Stimulated activated naive CD8-positive, alpha-beta T cell treated with anti-CD3 and anti-CD28 coated beads, Interleukin-15, Interleukin-2, amounts not matched to agents 100 U/mL and 50 U/mL, for 24 hours (primary cell): Measurements from ENCODE around the gene CAPS.
A peak's percentile ranks its signal among the peaks of the same experiment; 100 is the strongest.

Experiments used
- ATAC-seq: fragments of 150-1000 bp; cut with Tn5 transposase; one replicate; pipeline ENCODE4 v1.10.0; 2021
- DNase-seq: peaks from one replicate; pipeline ENCODE4 v3.0.0; 2021

Gene CAPS

DNA sequence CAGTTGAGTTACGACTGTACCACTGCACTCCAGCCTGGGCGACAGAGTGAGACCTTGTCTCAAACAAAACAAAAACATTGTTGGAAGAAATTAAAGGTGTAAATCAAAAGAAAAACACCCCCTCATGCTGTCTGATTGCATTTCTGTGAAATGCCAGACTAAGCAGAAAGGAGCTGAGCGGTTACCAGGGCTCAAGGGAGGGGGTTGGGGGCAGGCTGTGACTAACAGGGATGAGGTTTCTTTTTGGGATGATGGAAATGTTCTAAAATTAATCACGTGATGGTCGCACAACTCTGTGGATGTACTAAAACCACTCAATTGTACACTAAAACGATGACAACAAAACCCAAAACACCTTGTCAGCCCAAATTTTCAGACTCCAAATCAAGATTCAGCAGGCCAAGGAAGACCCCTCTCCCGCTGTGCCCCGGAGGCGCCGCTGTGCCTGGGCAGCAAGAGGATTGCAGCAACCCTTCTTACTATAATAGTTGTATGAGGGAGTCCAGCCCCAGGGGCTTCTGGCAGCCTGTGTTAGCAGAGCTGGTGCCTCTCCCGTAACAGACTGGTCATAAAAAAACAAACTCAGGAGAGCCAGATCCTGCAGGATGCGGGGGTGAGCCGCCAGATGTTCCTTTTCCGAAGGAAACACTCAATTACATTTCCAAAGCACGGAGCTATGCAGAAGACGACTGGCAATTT lies 20.9 kb downstream of the CAPS start:
- DNase-seq: no peak
- no peak for ATAC-seq

- no peak for DNase-seq
- no peak for ATAC-seq
These were observed 21.6 kb downstream of the CAPS start for GRCh38 chr19:5935473-5936291.

- ATAC-seq: no peak
- DNase-seq: no peak
These were observed 22.2 kb downstream of the CAPS start for GRCh38 chr19:5936292-5936592.

DNA sequence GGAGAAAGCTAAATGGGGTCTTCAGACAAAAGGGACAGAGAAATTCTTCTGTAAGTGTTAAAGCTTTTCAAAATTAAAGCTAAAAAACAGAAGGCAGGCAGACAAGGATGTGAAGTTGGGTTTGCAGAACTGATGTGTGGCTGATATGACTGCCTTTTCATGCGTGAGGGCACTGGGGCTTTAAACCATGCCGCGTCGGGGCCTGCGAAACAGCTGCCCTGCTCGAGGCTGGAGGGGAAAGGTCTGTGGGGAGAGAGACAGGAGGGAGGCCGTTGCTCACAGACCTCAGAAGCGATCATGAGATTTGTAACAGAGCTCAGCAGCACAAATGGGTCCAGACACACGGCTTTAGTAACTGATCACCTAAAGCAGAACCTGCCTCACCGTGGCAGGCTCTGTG lies 23.5 kb downstream of the CAPS start:
- DNase-seq (no peak), ATAC-seq (no peak)

DNA sequence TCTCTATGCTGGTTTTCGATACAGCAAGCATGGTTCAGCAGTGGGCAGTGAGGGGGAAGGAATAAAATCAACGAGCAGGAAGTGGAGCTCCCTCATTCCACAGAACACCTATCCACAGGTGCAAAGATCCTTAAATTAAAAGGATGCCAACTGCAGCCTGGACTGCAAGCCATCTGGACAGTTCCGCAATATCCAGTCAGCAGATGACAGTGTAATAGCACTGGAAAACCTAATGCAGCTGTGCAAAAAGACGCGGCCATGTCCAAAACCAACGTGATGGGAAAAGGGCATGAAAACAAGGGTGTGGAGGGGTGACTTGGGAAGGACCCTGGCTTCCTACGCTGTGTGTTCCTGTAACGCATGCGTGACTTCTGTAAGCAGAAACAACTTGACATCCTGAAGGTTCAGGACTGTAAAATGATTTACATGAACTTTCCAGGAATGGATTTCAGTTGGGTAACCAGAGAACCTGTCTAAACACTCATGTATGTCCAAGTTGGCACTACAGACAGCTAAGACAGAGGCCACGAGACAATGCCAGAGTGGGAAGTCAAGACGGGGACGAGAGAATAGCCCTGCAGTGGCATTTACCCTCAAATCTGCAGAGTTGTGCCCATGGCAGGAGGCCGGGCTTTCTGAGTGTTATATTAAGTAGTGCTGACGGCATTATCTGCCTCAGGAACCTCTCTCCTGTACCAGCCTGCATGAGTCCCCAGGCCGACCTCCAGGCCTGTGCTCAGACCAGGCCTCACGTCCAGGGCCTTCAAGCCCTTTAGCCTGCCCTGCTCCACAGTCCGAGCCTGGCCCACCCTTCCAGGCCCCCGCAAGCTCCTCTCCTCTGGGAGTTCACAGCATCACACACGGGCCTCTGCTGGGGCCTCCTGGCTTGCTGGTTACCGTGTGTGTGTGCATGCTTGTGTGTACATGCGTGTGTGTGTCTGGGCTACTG lies 26.5 kb downstream of the CAPS start:
- no peak for DNase-seq
- ATAC-seq: no peak

GRCh38 chr19:5941673-5942072 lies 27.6 kb downstream of the CAPS start:
- DNase-seq (no peak), ATAC-seq (no peak)

- no peak for DNase-seq
- ATAC-seq: no peak
These were observed 29.0 kb downstream of the CAPS start for GRCh38 chr19:5943045-5943444.

DNA sequence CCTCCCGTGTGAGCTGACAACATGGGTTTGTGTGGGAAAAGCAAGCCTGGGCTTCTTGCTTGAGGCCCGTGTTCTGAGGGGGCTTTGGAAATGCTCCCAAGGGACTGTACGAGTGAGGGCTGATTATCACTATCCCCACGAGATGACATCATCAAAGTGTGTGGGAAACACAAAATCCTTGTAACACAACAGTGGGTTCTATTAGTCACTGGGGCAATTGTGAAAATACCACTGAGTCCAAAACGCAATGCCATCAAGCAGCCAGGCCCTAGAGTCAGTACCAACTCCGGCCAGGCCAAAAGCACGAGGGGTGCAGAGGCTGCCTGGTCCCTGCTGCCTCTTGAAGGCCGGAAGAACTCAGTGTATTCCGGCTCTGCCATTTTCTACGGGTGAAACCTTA lies 29.6 kb downstream of the CAPS start:
- DNase-seq: no peak

DNA sequence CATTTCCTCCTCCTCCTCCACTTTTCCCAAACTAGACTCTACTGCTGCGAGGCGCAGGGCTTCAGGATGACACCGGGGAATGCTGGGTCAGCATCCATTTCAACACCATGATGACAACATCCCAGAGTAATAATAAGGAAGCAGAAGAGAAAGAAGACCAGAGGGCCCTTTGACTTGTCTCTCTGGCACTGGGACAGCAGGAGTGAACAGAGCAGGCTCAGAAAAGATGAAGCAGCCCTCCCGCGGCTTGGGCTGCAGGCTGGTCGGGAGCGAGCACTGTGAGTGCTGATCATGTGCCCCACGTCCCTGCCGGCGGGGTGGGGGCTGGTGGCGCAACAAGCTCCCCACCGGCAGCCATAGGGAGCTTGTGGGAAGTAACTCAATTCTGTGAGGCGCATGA lies 33.4 kb downstream of the CAPS start:
- DNase-seq: no peak
- no peak for ATAC-seq

More for the DNA sequence above, 29.6 kb downstream of the CAPS start:
- peak; percentile 44 for ATAC-seq

- ATAC-seq: peak; percentile 38
- no peak for DNase-seq
These were observed 34.9 kb downstream of the CAPS start for GRCh38 chr19:5948752-5949564.

DNA sequence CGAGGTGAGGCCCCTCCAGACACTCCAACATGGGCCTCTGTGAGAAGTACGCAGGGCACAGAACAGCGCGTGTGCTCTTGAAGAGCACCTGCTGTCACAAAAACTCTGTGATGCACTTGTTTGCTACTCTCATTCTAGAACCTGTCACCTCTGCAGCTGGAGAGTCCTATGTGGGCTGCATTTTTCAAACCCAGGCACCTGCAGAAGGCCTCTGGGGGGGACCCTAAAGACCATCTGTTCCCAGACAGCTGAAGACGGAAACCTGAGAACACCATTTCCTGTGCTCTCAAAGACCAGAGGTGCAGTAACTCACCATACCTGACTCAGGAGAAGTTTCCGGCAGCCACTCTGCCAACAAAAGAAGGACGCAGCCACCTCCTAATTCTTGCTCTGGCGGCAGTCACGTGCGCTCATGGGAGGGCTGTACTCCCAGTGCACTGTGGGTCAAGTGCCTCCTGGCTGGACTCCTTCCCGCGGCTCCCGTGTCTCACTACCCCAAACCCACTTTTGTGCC lies 35.8 kb downstream of the CAPS start:
- DNase-seq: peak; percentile 38
- peak; percentile 51 for ATAC-seq

GRCh38 chr19:5950741-5951140 lies 36.7 kb downstream of the CAPS start:
- no peak for ATAC-seq
- no peak for DNase-seq

GRCh38 chr19:5951338-5951861 lies 37.3 kb downstream of the CAPS start:
- no peak for ATAC-seq
- DNase-seq: no peak

- no peak for DNase-seq
- no peak for ATAC-seq
These were observed 38.4 kb downstream of the CAPS start for GRCh38 chr19:5952193-5953029.

GRCh38 chr19:5953030-5953589 lies 39.1 kb downstream of the CAPS start:
- ATAC-seq (no peak), DNase-seq (no peak)

GRCh38 chr19:5953680-5954213 lies 39.7 kb downstream of the CAPS start:
- DNase-seq (peak; percentile 45), ATAC-seq (peak; percentile 40)

- no peak for DNase-seq
- ATAC-seq: no peak
These were observed 40.2 kb downstream of the CAPS start for GRCh38 chr19:5954293-5954692.

DNA sequence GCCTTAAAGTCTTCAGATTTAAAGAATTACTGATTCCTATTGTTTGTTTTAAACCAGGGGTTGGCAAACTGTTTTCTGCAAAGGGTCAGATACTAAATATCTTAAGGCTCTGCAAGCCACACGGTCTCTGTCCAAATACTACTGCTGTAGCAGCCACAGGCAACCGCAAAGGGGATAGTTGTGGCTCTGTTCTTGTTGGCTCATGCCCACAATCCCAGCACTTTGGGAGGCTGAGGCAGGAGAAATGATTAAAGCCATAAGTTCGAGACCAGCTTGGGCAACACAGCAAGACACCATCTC lies 41.5 kb downstream of the CAPS start:
- ATAC-seq: no peak
- DNase-seq: no peak

- DNase-seq (no peak), ATAC-seq (no peak)
These were observed 42.3 kb downstream of the CAPS start for GRCh38 chr19:5956323-5956722.

DNA sequence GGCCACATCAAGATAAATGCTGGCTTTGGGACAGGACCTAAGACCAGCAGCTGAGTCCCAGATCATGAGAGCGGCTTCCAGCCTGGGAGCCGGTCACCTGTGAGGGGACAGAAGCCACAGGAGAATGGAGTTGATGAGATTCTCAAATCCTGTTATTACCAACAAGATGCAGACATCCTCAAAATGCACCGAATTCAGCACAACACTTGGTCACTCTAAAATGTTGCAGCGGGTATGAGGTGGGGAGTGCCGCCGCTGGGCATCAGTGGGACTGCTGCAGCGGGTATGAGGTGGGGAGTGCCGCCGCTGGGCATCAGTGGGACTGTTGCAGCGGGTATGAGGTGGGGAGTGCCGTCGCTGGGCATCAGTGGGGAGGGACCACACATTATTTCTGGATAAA lies 42.7 kb downstream of the CAPS start:
- no peak for DNase-seq
- no peak for ATAC-seq
